GM12878 (cell line): Measurements from ENCODE around the gene CLMP. TPM values are rescaled to one million over a fixed set of nuclear protein-coding genes. Genes with fewer than 3 reads are reported as not detected.
"Not testable (repeated sequence)": the region's sequence is repeated elsewhere in the genome, so short reads cannot be mapped to it uniquely, and the experiment has no call there.

Experiments used
- ATAC-seq: fragments of 200-7000 bp; cut with Tn5 transposase; 3 replicates; pipeline ENCODE4 v1.9.1; 2020; ENCODE audit warnings: mild to moderate bottlenecking, moderate library complexity
- BruUV-seq: library from RNA; stranded (reverse); fragments of 400-500 nt; replicated peaks from 2 replicates; lab custom pipeline; 2021; lab: Mats Ljungman, UMichigan
- CTCF ChIA-PET: fragments of 300-600 bp; sonication (Branson Sonifier 250); formaldehyde crosslinking; extraction: SDS; loops from one replicate; lab custom pipeline; 2021; ENCODE audit warnings: inconsistent platforms; lab: Yijun Ruan, JAX
- POLR2A ChIA-PET: fragments of 350-600 bp; formaldehyde crosslinking; extraction: SDS; loops from one replicate; lab custom pipeline; 2021; ENCODE audit warnings: inconsistent platforms; lab: Charles Lee
- RAD21 ChIA-PET: fragments of 300-600 bp; sonication (Branson Sonifier 250); formaldehyde crosslinking; loops from one replicate; lab custom pipeline; 2023; ENCODE audit warnings: antibody characterized with exemption; ENCODE audit not compliant: unreplicated experiment; lab: Charles Lee
- SMC1A ChIA-PET: fragments of 300-600 bp; sonication (Branson Sonifier 250); formaldehyde crosslinking; loops from one replicate; lab custom pipeline; 2023; ENCODE audit not compliant: unreplicated experiment, uncharacterized antibody; lab: Charles Lee
- DNase-seq: peaks from one replicate; pipeline ENCODE4 v3.0.0-alpha.2; 2011; ENCODE audit warnings: low read depth, low spot score
- FAIRE-seq: peaks from 3 replicates; lab custom pipeline; 2011; peaks lifted over from hg19 to GRCh38; lab: Jason Lieb, UNC
- H2AFZ ChIP-seq: 2 replicates; pipeline ENCODE4 v1.6.0; 2011; ENCODE audit warnings: low read depth, low read length, control low read depth; ENCODE audit not compliant: control insufficient read depth
- H3K27ac ChIP-seq: 2 replicates; pipeline ENCODE4 v1.5.1; 2011; ENCODE audit warnings: control low read depth; ENCODE audit not compliant: control insufficient read depth, insufficient read depth
- H3K27me3 ChIP-seq, 2 experiments: replicated peaks in 1 of 2; 2 replicates each; pipeline versions ENCODE4 v1.6.0 to v1.6.1; 2011; ENCODE audit warnings: low read length in 1 of 2; ENCODE audit not compliant: control insufficient read depth in 2 of 2, insufficient read depth in 2 of 2
- H3K36me3 ChIP-seq, 2 experiments: 2 replicates each; pipeline ENCODE4 v1.5.1; 2011; ENCODE audit warnings: low read length in 1 of 2; ENCODE audit not compliant: control insufficient read depth in 2 of 2, insufficient read depth in 2 of 2
- H3K4me1 ChIP-seq: 2 replicates; pipeline ENCODE4 v1.6.1; 2011; ENCODE audit warnings: mild to moderate bottlenecking, low read length, moderate library complexity, mixed read lengths; ENCODE audit not compliant: control insufficient read depth, insufficient read depth
- H3K4me2 ChIP-seq: 2 replicates; pipeline ENCODE4 v1.6.0; 2011; ENCODE audit warnings: control low read depth; ENCODE audit not compliant: control insufficient read depth, insufficient read depth
- H3K4me3 ChIP-seq: fragments of 200-600 bp; sonication (generic); 2 replicates; pipeline ENCODE4 v1.5.1; 2016
- H3K79me2 ChIP-seq: 2 replicates; pipeline ENCODE4 v1.6.0; 2011; ENCODE audit warnings: low read length; ENCODE audit not compliant: control insufficient read depth, insufficient read depth
- H3K9ac ChIP-seq: 2 replicates; pipeline ENCODE4 v1.8.0; 2011; ENCODE audit warnings: low read length, control low read depth, mixed read lengths; ENCODE audit not compliant: control insufficient read depth, insufficient read depth
- H3K9me3 ChIP-seq: replicated peaks from 3 replicates; pipeline ENCODE4 v1.5.1; 2011; ENCODE audit warnings: mild to moderate bottlenecking, low read length; ENCODE audit not compliant: control insufficient read depth, insufficient read depth
- H4K20me1 ChIP-seq: 2 replicates; pipeline ENCODE4 v1.6.0; 2011; ENCODE audit not compliant: control insufficient read depth, insufficient read depth
- WGBS: methylation state at CpG from one replicate; pipeline ENCODE4 v1.1.6; 2016; ENCODE audit warnings: low lambda C conversion rate; ENCODE audit not compliant: insufficient replicate concordance, insufficient coverage; ENCODE audit errors: missing lambda C conversion rate; 5-methylcytosine and 5-hydroxymethylcytosine counted together
- in situ Hi-C: fragments of 300-500 bp; cut with MboI; formaldehyde crosslinking; loops from 9 replicates; pipeline ENCODE4 v1.14.3; 2018; ENCODE audit warnings: mixed read lengths
- intact Hi-C: fragments of 100-400 bp; cut with micrococcal nuclease; formaldehyde crosslinking; loops from one replicate; pipeline ENCODE4 v1.14.2; 2022; ENCODE audit not compliant: unreplicated experiment
- polyA plus RNA-seq, 11 experiments: library from polyadenylated mRNA; depleted of rRNA in 4 of 11; unstranded in 6 of 11; stranded (reverse) in 5 of 11; fragments of >200 nt; fragmentation: Nextera tagmentation in 4 of 11; fragmentation: Illumina TruSeq in 1 of 11; extraction: Ambion mirVana in 4 of 11; extraction: Trizol in 1 of 11; gene quantifications; 1 replicate in 1 of 11; 2 replicates in 10 of 11; pipeline versions ENCODE4 v1.2.1 to v1.2.3, GENCODE V29; 2011 to 2016; ENCODE audit warnings: inconsistent platforms in 2 of 11, missing spikeins in 2 of 11, low read depth in 1 of 11
- total RNA-seq, 4 experiments: library from RNA; depleted of rRNA in 3 of 4; stranded (reverse); fragments of >200 nt in 3 of 4; fragmentation: Illumina TruSeq in 1 of 4; extraction: Trizol in 1 of 4; gene quantifications; 2 replicates each; pipeline versions ENCODE4 v1.2.1 to v1.2.3, GENCODE V29; 2013 to 2021

Gene CLMP
- total and polyA plus RNA-seq, 10 of the 15 experiments (the other 5 are each of a cell fraction or from before 2014, with no cell fraction given) = 0.01 to 0.71 (median 0.20) TPM; not detected in 4

- H3K9ac ChIP-seq, SMC1A ChIA-PET, H3K9me3 ChIP-seq, H4K20me1 ChIP-seq, H3K79me2 ChIP-seq, CTCF ChIA-PET, in situ Hi-C loops, H3K27me3 ChIP-seq, H2AFZ ChIP-seq, H3K4me3 ChIP-seq, H3K4me1 ChIP-seq, BruUV-seq, DNase-seq, FAIRE-seq, ATAC-seq, H3K36me3 ChIP-seq, H3K4me2 ChIP-seq, H3K27ac ChIP-seq, intact Hi-C loops, RAD21 ChIA-PET: not testable (repeated sequence)
- POLR2A ChIA-PET = interaction anchor here (0.7 kb wide), 1 partner anchor 13 kb away, joined by 3 read pairs; no protein-coding TSS in a partner anchor
- WGBS = 77% methylated on average over 8 of the region's 8 CpGs
These were observed 104.9 kb downstream of the CLMP start for GRCh38 chr11:123090168-123090567.

- H3K36me3 ChIP-seq, H4K20me1 ChIP-seq, H3K9ac ChIP-seq, H3K4me3 ChIP-seq, H3K9me3 ChIP-seq, in situ Hi-C loops, H3K4me2 ChIP-seq, ATAC-seq, H3K79me2 ChIP-seq, H2AFZ ChIP-seq, intact Hi-C loops, DNase-seq, H3K27me3 ChIP-seq, H3K27ac ChIP-seq, FAIRE-seq, H3K4me1 ChIP-seq, BruUV-seq, POLR2A ChIA-PET: not testable (repeated sequence)
- SMC1A ChIA-PET = interaction anchor here (1.2 kb wide), 1 partner anchor 21 kb away, joined by 3 read pairs; no protein-coding TSS in a partner anchor
- CTCF ChIA-PET = interaction anchor here (1.2 kb wide), 1 partner anchor 29 kb away, joined by 5 read pairs; no protein-coding TSS in a partner anchor
- 94% methylated on average over 10 of the region's 10 CpGs for WGBS
- RAD21 ChIA-PET = interaction anchor here (1.5 kb wide), 1 partner anchor 31 kb away, joined by 5 read pairs; no protein-coding TSS in a partner anchor
These were observed 106.2 kb downstream of the CLMP start for GRCh38 chr11:123088896-123089295.
